A673 (cell line): ENCODE results near the gene DPF3.

Source experiments
- EZH2 ChIP-seq: fragments of 200-600 bp; sonication (generic); IDR thresholded peaks from 2 replicates; pipeline ENCODE4 v1.6.1; 2017; ENCODE audit warnings: borderline replicate concordance, low read depth, mild to moderate bottlenecking, mixed read lengths, antibody characterized with exemption, low read length; ENCODE audit not compliant: poor library complexity, severe bottlenecking
- TF ChIP-seq, protein P1 (sequence below): fragments of 300-800, 200-600 bp; sonication (generic); conservative IDR thresholded peaks from 2 replicates; pipeline ENCODE4 v1.5.1; 2017; ENCODE audit warnings: low read depth, mild to moderate bottlenecking, antibody characterized with exemption, low read length, moderate library complexity, mixed read lengths

DNA sequence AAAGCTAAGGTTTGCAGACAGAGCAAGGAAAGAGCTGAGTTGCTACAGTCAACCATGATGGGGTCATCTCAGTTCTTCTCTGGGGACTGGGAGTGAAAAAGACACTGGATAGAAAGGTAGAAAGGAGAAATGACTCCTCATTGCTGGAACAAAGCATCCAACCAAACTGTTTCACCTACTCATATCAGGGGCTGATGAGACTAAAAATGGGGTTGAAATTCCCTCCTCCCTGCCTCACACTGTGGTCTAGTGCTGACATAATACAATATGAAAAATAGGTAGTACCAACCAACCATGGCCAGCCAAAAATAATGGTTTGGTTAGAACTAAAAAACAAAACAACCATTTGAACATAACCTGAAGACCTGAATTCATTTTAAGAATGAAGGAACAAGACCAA lies 220.7 kb downstream of the DPF3 start:
- TF ChIP-seq, protein P1, sequence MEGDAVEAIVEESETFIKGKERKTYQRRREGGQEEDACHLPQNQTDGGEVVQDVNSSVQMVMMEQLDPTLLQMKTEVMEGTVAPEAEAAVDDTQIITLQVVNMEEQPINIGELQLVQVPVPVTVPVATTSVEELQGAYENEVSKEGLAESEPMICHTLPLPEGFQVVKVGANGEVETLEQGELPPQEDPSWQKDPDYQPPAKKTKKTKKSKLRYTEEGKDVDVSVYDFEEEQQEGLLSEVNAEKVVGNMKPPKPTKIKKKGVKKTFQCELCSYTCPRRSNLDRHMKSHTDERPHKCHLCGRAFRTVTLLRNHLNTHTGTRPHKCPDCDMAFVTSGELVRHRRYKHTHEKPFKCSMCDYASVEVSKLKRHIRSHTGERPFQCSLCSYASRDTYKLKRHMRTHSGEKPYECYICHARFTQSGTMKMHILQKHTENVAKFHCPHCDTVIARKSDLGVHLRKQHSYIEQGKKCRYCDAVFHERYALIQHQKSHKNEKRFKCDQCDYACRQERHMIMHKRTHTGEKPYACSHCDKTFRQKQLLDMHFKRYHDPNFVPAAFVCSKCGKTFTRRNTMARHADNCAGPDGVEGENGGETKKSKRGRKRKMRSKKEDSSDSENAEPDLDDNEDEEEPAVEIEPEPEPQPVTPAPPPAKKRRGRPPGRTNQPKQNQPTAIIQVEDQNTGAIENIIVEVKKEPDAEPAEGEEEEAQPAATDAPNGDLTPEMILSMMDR = no peak
- no peak for TF ChIP-seq EZH2
